Fibroblast of lung (primary cell): ENCODE measurements around the gene FAM20C. TPM values are rescaled to one million over a fixed set of nuclear protein-coding genes. Genes with fewer than 3 reads are reported as not detected.

Source experiments
- DNase-seq, 2 donors: peaks; one replicate each; pipeline versions ENCODE4 v3.0.0 to v3.0.0-alpha.2; 2010; ENCODE audit warnings: low read depth in 2 of 2
- H2AFZ ChIP-seq: 2 replicates; pipeline ENCODE4 v1.5.1; 2012; ENCODE audit warnings: low read length, control low read depth, inconsistent platforms
- H3K27ac ChIP-seq: 2 replicates; pipeline ENCODE4 v1.5.1; 2011; ENCODE audit warnings: low read length, control low read depth; ENCODE audit not compliant: insufficient read depth
- H3K27me3 ChIP-seq: 2 replicates; pipeline ENCODE4 v1.5.1; 2011; ENCODE audit warnings: mild to moderate bottlenecking, low read length; ENCODE audit not compliant: control insufficient read depth, insufficient read depth
- H3K36me3 ChIP-seq: 2 replicates; pipeline ENCODE4 v1.5.1; 2011; ENCODE audit warnings: low read length; ENCODE audit not compliant: control insufficient read depth, insufficient read depth
- H3K4me1 ChIP-seq: 2 replicates; pipeline ENCODE4 v1.5.1; 2011; ENCODE audit warnings: low read length; ENCODE audit not compliant: control insufficient read depth, insufficient read depth; ENCODE audit errors: extremely low read depth
- H3K4me2 ChIP-seq: 2 replicates; pipeline ENCODE4 v1.5.1; 2011; ENCODE audit warnings: low read length, control low read depth; ENCODE audit not compliant: insufficient read depth; ENCODE audit errors: extremely low read depth
- H3K4me3 ChIP-seq, 4 experiments: fragments of 200-600 bp in 1 of 4; sonication (generic) in 1 of 4; replicated peaks in 1 of 4; 2 replicates each; pipeline ENCODE4 v1.5.1; 2011 to 2016; ENCODE audit warnings: low read length in 4 of 4, low read depth in 3 of 4, mild to moderate bottlenecking in 3 of 4, control low read depth in 2 of 4, inconsistent platforms in 1 of 4, mixed read lengths in 1 of 4; ENCODE audit not compliant: insufficient read depth in 1 of 4; ENCODE audit errors: control extremely low read depth in 1 of 4
- H3K79me2 ChIP-seq: 2 replicates; pipeline ENCODE4 v1.5.1; 2012; ENCODE audit warnings: mild to moderate bottlenecking, low read length, inconsistent platforms; ENCODE audit not compliant: control insufficient read depth, insufficient read depth
- H3K9ac ChIP-seq: 2 replicates; pipeline ENCODE4 v1.5.1; 2011; ENCODE audit warnings: mild to moderate bottlenecking, low read length, control low read depth; ENCODE audit not compliant: insufficient read depth
- H3K9me3 ChIP-seq: 2 replicates; pipeline ENCODE4 v1.5.1; 2012; ENCODE audit warnings: low read depth, low read length; ENCODE audit not compliant: control insufficient read depth, insufficient read depth
- H4K20me1 ChIP-seq: 2 replicates; pipeline ENCODE4 v1.5.1; 2011; ENCODE audit warnings: low read length; ENCODE audit not compliant: control insufficient read depth, insufficient read depth; ENCODE audit errors: extremely low read depth
- CTCF ChIP-seq, 2 donors: IDR thresholded peaks in 1 of 2; conservative IDR thresholded peaks in 1 of 2; 1 replicate in 1 of 2; 2 replicates in 1 of 2; pipeline ENCODE4 v1.5.1; 2011 to 2012; ENCODE audit warnings: low read length in 2 of 2, control low read depth in 1 of 2, inconsistent platforms in 1 of 2, low read depth in 1 of 2, mild to moderate bottlenecking in 1 of 2
- EZH2 ChIP-seq: IDR thresholded peaks from 2 replicates; pipeline ENCODE4 v1.5.1; 2012; ENCODE audit warnings: low read length, control low read depth, mild to moderate bottlenecking; ENCODE audit errors: missing control alignments
- polyA plus RNA-seq, 2 donors: library from polyadenylated mRNA; depleted of rRNA in 1 of 2; stranded (reverse) in 1 of 2; unstranded in 1 of 2; fragments of >200 nt; gene quantifications; 2 replicates each; pipeline ENCODE4 v1.2.1, GENCODE V29; 2011 to 2012; ENCODE audit warnings: missing spikeins in 1 of 2
- total RNA-seq: library from RNA; depleted of rRNA; stranded (reverse); fragments of >200 nt; gene quantifications from 2 replicates; pipeline ENCODE4 v1.2.1, GENCODE V29; 2014

The FAM20C gene
- total and polyA plus RNA-seq, 2 donors (not counting 1 experiment from before 2014, with no cell fraction given), result 31.8 to 70.7 TPM

GRCh38 chr7:220151-220841 lies 27.9 kb downstream of the FAM20C start:
- peaks cover 20% of the 10 kb centered on the region for H3K36me3 ChIP-seq
- H3K9me3 ChIP-seq, result no peaks in the 10 kb centered on the region
- H3K4me1 ChIP-seq, result no peaks in the 10 kb centered on the region
- no peak overlapping the region for H3K9ac ChIP-seq
- H3K79me2 ChIP-seq, result peaks cover 12% of the 10 kb centered on the region
- no peak for DNase-seq
- no peaks in the 10 kb centered on the region for H4K20me1 ChIP-seq
- H3K27me3 ChIP-seq, result no peaks in the 10 kb centered on the region
- H2AFZ ChIP-seq, result no peak overlapping the region
- TF ChIP-seq CTCF (conservative IDR thresholded peaks at IDR 0.05 in 1 of 2, IDR thresholded peaks at IDR 0.05 in 1 of 2; ENCODE audit: low read depth in 1 of 2, low read length in 2 of 2) (no peak), EZH2 (no peak)
- H3K27ac ChIP-seq, result no peak overlapping the region
- H3K4me3 ChIP-seq, result no peak overlapping the region
- no peak overlapping the region for H3K4me2 ChIP-seq

GRCh38 chr7:221978-222715 lies 29.8 kb downstream of the FAM20C start:
- Histone ChIP-seq H3K36me3 (peaks cover 22% of the 10 kb centered on the region), H2AFZ (no peak overlapping the region), H3K27ac (no peak overlapping the region), H3K4me3 (no peak overlapping the region), H3K9ac (no peak overlapping the region), H3K4me1 (peaks cover 3% of the 10 kb centered on the region), H3K27me3 (no peaks in the 10 kb centered on the region), H3K9me3 (no peaks in the 10 kb centered on the region), H4K20me1 (no peaks in the 10 kb centered on the region), H3K4me2 (no peak overlapping the region), H3K79me2 (peaks cover 9% of the 10 kb centered on the region)
- DNase-seq, result no peak
- TF ChIP-seq CTCF (conservative IDR thresholded peaks at IDR 0.05 in 1 of 2, IDR thresholded peaks at IDR 0.05 in 1 of 2; ENCODE audit: low read depth in 1 of 2, low read length in 2 of 2), result no peak
- no peak for TF ChIP-seq EZH2

GRCh38 chr7:222716-223041 lies 30.3 kb downstream of the FAM20C start:
- Histone ChIP-seq H2AFZ (no peak overlapping the region), H3K79me2 (peaks cover 9% of the 10 kb centered on the region), H3K4me1 (peaks cover 3% of the 10 kb centered on the region), H3K27me3 (no peaks in the 10 kb centered on the region), H3K4me2 (no peak overlapping the region), H3K9me3 (no peaks in the 10 kb centered on the region), H3K36me3 (peaks cover 22% of the 10 kb centered on the region), H3K4me3 (no peak overlapping the region), H3K27ac (no peak overlapping the region), H3K9ac (no peak overlapping the region), H4K20me1 (no peaks in the 10 kb centered on the region)
- DNase-seq, result no peak
- TF ChIP-seq CTCF (conservative IDR thresholded peaks at IDR 0.05 in 1 of 2, IDR thresholded peaks at IDR 0.05 in 1 of 2; ENCODE audit: low read depth in 1 of 2, low read length in 2 of 2) (no peak), EZH2 (no peak)
